Epithelial cell of esophagus (primary cell): ENCODE data around the gene EPB41.

ENCODE experiments used
- DNase-seq: peaks from one replicate; pipeline ENCODE4 v3.0.0; 2010; ENCODE audit warnings: low read depth
- H3K4me3 ChIP-seq: 2 replicates; pipeline ENCODE4 v1.5.1; 2011; ENCODE audit warnings: mild to moderate bottlenecking, low read length, control low read depth
- CTCF ChIP-seq: IDR thresholded peaks from 2 replicates; pipeline ENCODE4 v1.5.1; 2011; ENCODE audit warnings: low read depth, mild to moderate bottlenecking, low read length, control low read depth, inconsistent platforms; ENCODE audit not compliant: insufficient read depth; ENCODE audit errors: missing control alignments

EPB41 gene

GRCh38 chr1:28983509-28984310, 69.3 kb downstream of the EPB41 start:
- DNase-seq, result no peak
- H3K4me3 ChIP-seq, result no peak overlapping the region
- no peak for TF ChIP-seq CTCF

GRCh38 chr1:28984311-28984684, 69.9 kb downstream of the EPB41 start:
- no peak for TF ChIP-seq CTCF
- H3K4me3 ChIP-seq, result no peak overlapping the region
- DNase-seq, result no peak

GRCh38 chr1:28985427-28985826, 71.1 kb downstream of the EPB41 start:
- no peak for DNase-seq
- no peak overlapping the region for H3K4me3 ChIP-seq
- no peak for TF ChIP-seq CTCF

GRCh38 chr1:28986306-28986910, 72.0 kb downstream of the EPB41 start:
- no peak for TF ChIP-seq CTCF
- DNase-seq, result no peak
- no peak overlapping the region for H3K4me3 ChIP-seq

- TF ChIP-seq CTCF, result no peak
- H3K4me3 ChIP-seq, result no peak overlapping the region
- peak; percentile 77 for DNase-seq
Observed at GRCh38 chr1:29002792-29003191, 88.4 kb downstream of the EPB41 start.

- DNase-seq, result peak; percentile 16
Observed at GRCh38 chr1:29004288-29004687, 89.9 kb downstream of the EPB41 start.

More at GRCh38 chr1:29004288-29004687, 89.9 kb downstream of the EPB41 start:
- TF ChIP-seq CTCF, result no peak
- H3K4me3 ChIP-seq, result no peak overlapping the region
